ENCODE data around the gene BUD23.

DNA sequence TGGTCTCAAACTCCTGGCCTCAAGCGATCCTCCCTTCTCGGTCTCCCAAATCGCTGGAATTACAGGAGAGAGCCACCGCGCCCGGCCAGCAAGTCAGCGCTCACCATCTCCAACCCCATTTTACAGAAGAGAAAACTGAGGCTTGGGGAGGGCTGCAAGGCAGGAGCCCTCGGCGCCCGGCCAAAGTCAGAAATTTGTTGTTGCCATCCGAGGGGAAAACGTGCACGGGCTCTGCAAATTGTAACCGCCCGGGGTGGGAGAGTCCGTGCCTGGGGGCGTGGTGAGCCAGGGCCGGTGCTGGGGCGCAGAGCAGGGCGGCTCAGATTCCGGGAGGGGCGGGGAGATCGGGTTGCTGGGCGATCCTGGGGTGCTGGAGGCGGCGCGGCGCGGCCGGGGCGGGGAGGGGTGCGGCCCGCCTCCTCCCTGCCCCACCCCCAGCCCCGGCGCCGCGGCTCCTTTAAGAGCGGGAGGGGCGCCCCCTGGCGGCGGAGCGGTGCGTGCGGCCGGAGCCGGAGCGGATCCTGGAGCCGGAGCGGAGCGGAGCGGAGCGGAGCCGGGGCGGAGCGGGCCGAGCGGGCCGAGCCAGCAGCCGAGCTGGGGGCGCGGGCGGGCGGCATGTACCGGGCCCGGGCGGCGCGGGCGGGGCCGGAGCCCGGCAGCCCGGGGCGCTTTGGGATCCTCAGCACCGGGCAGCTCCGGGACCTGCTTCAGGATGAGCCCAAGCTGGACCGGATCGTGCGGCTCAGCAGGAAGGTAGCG, 15.9 kb upstream of the BUD23 start, which contains the start of gene VPS37D:
- TF ChIP-seq, protein P1, sequence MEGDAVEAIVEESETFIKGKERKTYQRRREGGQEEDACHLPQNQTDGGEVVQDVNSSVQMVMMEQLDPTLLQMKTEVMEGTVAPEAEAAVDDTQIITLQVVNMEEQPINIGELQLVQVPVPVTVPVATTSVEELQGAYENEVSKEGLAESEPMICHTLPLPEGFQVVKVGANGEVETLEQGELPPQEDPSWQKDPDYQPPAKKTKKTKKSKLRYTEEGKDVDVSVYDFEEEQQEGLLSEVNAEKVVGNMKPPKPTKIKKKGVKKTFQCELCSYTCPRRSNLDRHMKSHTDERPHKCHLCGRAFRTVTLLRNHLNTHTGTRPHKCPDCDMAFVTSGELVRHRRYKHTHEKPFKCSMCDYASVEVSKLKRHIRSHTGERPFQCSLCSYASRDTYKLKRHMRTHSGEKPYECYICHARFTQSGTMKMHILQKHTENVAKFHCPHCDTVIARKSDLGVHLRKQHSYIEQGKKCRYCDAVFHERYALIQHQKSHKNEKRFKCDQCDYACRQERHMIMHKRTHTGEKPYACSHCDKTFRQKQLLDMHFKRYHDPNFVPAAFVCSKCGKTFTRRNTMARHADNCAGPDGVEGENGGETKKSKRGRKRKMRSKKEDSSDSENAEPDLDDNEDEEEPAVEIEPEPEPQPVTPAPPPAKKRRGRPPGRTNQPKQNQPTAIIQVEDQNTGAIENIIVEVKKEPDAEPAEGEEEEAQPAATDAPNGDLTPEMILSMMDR (IDR thresholded peaks at IDR 0.05 in 8 of 11, conservative IDR thresholded peaks at IDR 0.05 in 3 of 11): peak in 9 of 11 experiments; percentile 34 to 95 (median 82)
- no peak for TF ChIP-seq POLR2A (IDR thresholded peaks at IDR 0.05)

Data from spleen (tissue), 7 donors.